Measurements from ENCODE around the gene VASP. TPM values are rescaled to one million over a fixed set of nuclear protein-coding genes. Genes with fewer than 3 reads are reported as not detected.

Gene VASP
- total and polyA plus RNA-seq, 3 donors from 2014 or later = 37.7 to 57.9 (median 52.7) TPM

DNA sequence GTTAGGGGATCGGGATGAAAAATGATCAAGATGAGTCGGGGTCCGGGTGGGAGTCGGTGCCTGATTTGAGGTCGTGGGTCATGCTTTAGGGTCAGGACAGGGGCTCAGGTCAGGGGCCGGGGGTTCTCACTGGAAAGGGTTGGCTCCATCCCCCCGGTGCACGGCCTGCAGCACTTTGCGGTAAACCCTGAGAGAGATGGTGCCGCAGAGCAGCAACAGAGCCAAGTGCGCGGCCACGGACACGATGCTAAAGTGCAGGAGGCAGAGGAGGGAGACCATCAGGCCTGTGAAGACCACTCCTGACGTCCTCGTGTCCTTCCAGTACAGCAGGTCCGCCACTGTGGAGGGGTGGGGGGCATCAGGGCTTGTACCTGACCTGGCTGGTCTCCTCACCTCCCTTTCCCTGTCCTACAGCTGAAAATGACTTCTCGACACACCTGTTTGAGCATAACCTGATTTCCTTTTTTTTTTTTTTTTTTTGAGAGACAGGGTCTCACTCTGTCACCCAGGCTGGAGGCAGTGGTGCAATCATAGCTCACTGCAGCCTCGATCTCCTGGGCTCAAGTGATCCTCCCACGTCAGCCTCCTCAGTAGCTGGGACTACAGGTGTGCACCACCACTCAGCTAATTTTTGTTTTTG is 17.9 kb upstream of the VASP start:
- H3K27ac ChIP-seq = no peak overlapping the region
- no peaks in the 10 kb centered on the region for H3K36me3 ChIP-seq (ENCODE audit: low read depth, missing control alignments)
- peaks cover 10% of the 10 kb centered on the region for H3K4me1 ChIP-seq
- H3K27me3 ChIP-seq = no peaks in the 10 kb centered on the region
- DNase-seq = no peak
- intact Hi-C loops (cut with DNase I; ENCODE audit: low total_unique reads) = no loop called here
- TF ChIP-seq, protein P1, sequence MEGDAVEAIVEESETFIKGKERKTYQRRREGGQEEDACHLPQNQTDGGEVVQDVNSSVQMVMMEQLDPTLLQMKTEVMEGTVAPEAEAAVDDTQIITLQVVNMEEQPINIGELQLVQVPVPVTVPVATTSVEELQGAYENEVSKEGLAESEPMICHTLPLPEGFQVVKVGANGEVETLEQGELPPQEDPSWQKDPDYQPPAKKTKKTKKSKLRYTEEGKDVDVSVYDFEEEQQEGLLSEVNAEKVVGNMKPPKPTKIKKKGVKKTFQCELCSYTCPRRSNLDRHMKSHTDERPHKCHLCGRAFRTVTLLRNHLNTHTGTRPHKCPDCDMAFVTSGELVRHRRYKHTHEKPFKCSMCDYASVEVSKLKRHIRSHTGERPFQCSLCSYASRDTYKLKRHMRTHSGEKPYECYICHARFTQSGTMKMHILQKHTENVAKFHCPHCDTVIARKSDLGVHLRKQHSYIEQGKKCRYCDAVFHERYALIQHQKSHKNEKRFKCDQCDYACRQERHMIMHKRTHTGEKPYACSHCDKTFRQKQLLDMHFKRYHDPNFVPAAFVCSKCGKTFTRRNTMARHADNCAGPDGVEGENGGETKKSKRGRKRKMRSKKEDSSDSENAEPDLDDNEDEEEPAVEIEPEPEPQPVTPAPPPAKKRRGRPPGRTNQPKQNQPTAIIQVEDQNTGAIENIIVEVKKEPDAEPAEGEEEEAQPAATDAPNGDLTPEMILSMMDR (IDR thresholded peaks at IDR 0.05) = no peak
- H3K4me3 ChIP-seq = no peak overlapping the region
- WGBS, 2 donors = 90% methylated on average over 20 of the region's 20 CpGs
- no peaks in the 10 kb centered on the region for H3K9me3 ChIP-seq

GRCh38 chr19:45492137-45492626 is 15.1 kb upstream of the VASP start:
- Histone ChIP-seq H3K4me3 (no peak overlapping the region), H3K27me3 (no peaks in the 10 kb centered on the region), H3K27ac (no peak overlapping the region), H3K36me3 (ENCODE audit: low read depth, missing control alignments) (no peaks in the 10 kb centered on the region), H3K4me1 (peaks cover 6% of the 10 kb centered on the region), H3K9me3 (no peaks in the 10 kb centered on the region)
- 60 to 90% methylated on average over 5 of the region's 5 CpGs for WGBS, 2 donors
- DNase-seq = no peak
- intact Hi-C loops (cut with DNase I; ENCODE audit: low total_unique reads) = no loop called here
- TF ChIP-seq, protein P1 (IDR thresholded peaks at IDR 0.05) = no peak
- no peak for TF ChIP-seq POLR2A (IDR thresholded peaks at IDR 0.05)

DNA sequence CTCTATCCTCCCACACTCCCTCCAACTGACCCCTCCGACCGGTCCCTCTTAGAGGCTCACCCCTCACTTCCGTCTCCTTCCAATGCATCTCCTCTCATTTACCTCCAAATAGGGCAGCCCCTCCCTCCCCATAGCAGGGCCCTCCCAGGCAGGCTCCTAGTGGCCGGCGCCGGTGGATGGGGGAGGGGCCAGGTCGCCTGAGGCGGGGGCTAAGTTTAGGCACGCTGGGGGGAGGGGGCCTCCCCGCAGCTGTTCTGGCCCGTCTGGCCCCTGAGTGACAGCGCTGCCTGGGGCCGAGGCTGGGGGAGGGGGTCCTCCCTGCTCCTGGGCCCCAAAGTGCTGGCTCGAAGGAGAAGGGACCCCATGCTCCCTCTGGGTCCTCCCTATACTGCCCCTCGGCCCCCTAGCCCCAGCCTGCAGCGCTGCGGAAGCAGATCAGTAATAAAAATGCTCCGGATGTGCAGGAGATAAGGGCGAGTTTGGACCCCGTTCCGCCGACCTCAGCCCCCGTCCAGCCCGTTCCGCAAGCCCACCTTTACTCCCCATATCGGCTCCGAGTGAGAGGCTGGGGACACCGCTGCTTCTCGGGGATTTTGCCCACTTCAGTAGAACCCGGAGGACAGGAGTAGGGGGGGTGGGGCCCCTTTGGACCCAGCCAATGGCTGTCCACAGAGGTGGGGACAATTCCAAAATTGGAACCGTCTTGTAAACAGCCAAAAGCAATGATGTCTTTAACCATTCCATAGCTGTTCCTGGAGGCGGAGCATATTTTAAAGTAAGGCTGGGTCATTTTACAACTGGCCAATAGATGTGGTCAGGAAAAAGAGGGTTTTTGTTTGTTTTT is 14.4 kb upstream of the VASP start:
- TF ChIP-seq POLR2A (IDR thresholded peaks at IDR 0.05) = no peak
- TF ChIP-seq, protein P1 (IDR thresholded peaks at IDR 0.05) = no peak
- H3K27ac ChIP-seq = no peak overlapping the region
- peaks cover 6% of the 10 kb centered on the region for H3K4me1 ChIP-seq
- intact Hi-C loops (cut with DNase I; ENCODE audit: low total_unique reads) = no loop called here
- H3K27me3 ChIP-seq = no peaks in the 10 kb centered on the region
- DNase-seq = no peak
- H3K9me3 ChIP-seq = no peaks in the 10 kb centered on the region
- H3K4me3 ChIP-seq = peak overlapping the region; percentile 43 to 56
- no peaks in the 10 kb centered on the region for H3K36me3 ChIP-seq (ENCODE audit: low read depth, missing control alignments)
- WGBS, 2 donors = 5 to 8% methylated on average over 17 to 31 of the region's 32 CpGs

DNA sequence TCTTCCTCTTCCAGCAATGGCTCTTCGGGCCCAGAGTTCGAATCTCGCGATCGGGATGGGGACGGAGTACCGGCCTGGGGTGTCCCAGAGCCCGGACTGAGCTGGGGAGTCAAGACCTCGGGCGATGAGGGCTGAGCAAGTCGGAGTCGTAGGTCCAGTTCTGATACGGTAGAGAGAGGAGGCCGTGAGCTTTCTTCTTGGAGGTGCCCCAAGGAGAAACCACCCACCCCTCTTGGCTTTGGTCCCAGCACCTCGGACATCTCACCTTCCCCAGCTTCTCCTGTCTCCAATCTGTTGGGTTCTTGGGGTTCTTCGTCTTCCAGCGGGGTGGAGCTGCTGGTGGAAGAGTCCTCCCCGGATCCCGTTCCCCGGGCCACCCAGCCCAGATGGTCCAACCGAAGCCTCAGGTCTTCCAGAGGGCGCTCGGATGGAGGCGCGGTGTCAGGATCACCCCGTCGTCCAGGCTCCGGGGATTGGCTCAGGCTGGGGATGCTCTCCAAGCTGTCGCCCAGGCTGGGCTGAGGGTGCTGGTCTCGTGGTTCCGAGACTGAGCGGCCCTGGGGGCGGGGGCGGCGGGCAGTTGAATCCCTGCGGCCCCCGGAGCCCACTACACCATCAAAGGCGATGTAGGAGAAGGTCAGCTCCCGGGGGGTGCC is 12.9 kb upstream of the VASP start:
- Histone ChIP-seq H3K9me3 (no peaks in the 10 kb centered on the region), H3K4me3 (no peak overlapping the region), H3K27ac (no peak overlapping the region), H3K27me3 (no peaks in the 10 kb centered on the region), H3K36me3 (ENCODE audit: low read depth, missing control alignments) (no peaks in the 10 kb centered on the region), H3K4me1 (peaks cover 6% of the 10 kb centered on the region)
- intact Hi-C loops (cut with DNase I; ENCODE audit: low total_unique reads) = no loop called here
- DNase-seq = no peak
- TF ChIP-seq POLR2A (IDR thresholded peaks at IDR 0.05) = no peak
- TF ChIP-seq, protein P1 (IDR thresholded peaks at IDR 0.05) = no peak
- 54 to 84% methylated on average over 8 to 39 of the region's 39 CpGs for WGBS, 2 donors

Measured in testis (tissue), 3 donors.